ENCODE data around the gene ATP5F1A.

- TF ChIP-seq CTCF (IDR thresholded peaks at IDR 0.05) (no peak), POLR2A (IDR thresholded peaks at IDR 0.05) (no peak)
These were observed 62.1 kb downstream of the ATP5F1A start for GRCh38 chr18:46035696-46036680.

Measured in breast epithelium (tissue), 3 donors.